GM18861 (cell line): ENCODE results near the gene NSF.
"Not testable (repeated sequence)": the region's sequence is repeated elsewhere in the genome, so short reads cannot be mapped to it uniquely, and the experiment has no call there.

Source experiments
- ATAC-seq: cut with Tn5 transposase; IDR thresholded peaks from one replicate; pipeline ENCODE4 v1.9.1; 2021; ENCODE audit not compliant: unreplicated experiment

NSF gene

DNA sequence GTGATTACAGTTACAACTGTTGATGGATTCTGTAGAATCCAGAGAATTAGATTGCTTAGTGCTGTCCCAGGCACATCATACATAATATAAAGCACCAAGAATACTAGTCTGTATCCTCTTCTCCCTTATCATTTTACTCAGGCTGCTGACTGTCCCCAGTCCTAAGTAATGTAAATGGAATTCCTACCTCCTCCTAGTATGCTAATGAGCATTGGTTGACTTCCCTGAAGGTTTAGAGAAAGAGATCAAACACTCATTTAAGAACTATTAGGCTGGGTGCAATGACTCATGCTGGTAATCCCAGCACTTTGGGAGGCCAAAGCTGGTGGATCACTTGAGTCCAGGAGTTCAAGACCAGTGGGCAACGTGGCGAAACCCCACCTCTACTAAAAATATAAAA, 37.0 kb downstream of the NSF start:
- not testable (repeated sequence) for ATAC-seq

DNA sequence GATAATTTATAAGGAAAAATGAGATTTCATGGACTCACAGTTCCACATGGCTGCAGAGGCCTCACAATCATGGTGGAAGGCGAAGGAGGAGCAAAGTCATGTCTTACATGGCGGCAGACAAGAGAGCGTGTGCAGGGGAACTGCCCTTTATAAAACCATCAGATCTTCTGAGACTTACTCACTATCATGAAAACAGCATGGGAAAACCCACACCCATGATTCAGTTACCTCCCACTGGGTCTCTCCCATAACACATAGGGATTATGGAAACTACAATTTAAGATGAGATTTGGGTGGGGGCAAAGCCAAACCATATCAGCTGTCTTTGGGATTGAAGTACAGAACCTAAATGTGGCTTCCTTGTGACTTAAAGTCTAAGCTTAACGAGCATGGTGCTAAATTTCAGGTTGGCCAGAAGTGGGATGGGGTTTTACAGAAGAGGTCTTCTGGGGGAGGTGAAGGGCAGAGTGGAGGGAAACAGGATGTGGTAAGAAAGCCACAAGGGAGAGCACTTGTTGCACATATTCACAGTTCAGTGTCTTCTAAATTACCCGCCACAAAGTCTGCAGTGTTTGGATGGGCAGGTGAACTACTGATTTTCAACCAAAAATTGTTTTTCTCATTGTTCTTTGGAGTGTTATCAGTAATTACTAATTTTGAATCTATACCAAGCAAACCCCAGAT, 38.4 kb downstream of the NSF start:
- ATAC-seq: not testable (repeated sequence)

DNA sequence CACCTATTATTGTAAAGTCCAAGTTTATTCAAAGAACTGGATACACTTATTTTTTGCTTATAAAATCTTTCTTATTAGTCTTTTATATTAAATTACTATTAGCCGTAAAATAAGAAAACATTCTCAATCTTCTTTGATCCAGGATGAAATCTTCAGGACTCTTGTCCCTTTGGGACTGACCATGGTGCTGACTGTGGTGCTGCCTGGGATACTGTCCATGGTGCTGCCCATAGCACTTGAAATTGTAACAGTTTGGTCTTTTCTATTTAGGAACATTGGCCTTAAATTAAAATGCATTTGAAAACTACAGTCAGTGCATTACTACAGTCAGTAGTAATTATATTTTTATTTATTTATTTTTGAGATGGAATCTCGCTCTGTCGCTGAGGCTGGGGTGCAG, 41.7 kb downstream of the NSF start:
- ATAC-seq: not testable (repeated sequence)

DNA sequence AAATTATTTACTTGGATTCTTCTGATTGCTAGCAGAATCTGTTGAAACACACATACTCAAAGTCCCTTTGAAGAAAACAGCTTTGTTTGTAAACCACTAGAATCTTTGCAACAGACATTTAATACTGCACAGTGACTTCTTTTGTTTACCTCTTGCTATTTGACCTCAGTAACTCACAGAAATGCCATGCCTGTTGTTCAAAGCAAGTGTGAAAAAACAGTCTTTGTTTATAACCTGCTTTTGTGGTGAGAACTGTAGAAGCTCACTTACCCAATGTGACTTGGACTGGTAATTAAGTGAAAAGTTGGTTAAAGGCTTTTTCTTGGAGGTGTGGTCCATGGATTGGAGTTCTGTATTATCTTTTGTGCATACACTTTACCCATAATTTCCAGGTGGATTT, 44.4 kb downstream of the NSF start:
- not testable (repeated sequence) for ATAC-seq

DNA sequence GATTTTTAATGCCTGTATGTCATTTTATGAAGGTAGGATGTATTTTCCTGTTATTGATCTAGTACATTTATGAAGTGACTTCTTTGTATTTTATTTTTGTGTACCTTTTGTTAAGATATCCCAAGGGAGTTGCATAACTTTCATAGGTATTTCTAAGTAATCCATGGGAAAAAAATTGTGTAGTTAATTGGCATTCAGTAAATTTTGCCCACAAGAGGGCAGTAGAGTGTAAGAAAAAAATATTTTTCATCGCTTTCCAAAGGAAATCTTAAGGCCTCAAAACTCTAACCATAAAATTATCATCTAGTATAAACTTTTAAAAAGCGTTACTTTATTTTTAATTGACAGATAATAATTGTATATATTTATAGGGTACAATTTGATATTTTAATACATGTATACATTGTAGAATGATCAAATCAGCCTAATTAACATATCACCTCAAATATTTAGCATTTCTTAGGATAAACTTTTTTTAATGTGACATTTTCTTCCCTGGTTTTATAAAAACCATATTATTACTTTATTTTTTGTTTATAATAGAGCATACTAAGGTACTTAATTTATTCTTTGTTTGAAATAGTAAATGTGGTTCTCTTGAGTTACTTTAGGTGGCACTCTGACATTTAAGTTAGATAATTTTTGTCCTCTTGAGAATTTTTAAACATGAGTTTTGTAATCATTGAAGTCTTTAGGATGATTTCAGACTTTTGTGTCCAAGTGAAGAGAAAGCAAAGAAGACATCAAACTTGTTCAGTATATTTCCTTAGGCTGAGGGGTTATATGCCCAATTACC, 51.6 kb downstream of the NSF start:
- not testable (repeated sequence) for ATAC-seq

DNA sequence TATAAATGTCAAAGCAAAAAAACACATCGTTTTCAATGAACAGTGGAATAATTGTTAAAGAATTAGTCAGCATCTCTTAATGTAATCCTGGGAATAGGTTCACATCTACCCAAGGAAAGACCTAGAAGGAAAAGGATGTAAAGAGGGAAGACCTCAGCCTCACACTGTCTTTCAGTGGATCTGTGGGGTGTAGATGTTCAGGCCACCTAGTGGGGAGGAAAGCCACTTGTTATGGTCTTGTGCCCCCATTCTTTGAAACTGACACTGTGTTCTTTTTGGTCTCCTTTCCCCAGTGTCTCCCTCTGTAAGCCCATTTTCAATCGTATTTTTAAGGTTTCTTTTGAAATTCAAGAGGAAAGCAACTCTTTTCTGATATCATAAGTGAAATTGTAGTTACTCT, 56.8 kb downstream of the NSF start:
- ATAC-seq: not testable (repeated sequence)

DNA sequence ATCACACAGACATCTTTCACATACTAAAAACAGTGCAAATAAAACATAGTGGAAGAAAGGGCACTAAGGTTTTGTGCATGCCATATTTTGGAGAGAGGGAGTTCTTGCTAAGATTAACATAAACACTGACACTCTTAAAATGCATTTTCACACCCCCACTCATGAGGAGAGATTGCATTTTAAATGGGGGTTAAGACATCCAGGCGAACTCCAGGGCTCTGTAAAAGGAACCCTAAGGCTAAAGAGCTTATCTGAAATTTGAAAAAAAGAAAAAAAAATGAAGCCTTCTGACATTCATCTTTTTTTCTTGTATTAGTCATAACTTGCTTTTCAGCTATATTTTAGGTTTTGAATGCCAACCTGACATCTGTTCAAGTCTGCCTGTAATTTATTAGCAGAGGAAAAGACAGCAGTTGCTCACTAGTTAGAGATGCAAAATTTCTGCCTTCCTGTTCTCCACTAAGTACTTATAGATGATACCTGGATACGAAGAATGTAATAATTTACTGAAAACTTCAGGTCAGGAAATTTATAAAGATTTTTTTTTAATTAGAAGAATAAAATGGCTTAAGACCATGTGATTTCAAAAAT, 57.3 kb downstream of the NSF start:
- ATAC-seq: not testable (repeated sequence)

DNA sequence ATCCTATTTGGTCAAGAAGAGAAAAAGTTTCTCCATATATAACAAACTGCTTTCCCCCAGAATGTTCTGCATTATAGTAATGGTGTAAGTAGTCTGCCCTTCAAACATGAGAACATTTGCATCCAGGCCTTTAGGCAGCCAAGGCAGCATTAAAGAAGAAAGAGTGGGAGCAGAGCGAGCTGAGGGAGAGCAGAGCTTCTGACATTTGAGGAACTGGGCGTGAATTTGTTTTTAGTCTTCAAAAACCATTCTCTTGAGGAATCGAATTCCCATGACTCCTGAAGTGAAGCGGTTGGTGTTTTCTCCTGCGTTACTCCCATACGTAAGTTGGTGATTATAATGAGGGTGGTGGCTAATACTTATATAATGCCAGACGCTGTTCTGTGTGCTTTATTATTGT, 58.8 kb downstream of the NSF start:
- ATAC-seq: not testable (repeated sequence)

DNA sequence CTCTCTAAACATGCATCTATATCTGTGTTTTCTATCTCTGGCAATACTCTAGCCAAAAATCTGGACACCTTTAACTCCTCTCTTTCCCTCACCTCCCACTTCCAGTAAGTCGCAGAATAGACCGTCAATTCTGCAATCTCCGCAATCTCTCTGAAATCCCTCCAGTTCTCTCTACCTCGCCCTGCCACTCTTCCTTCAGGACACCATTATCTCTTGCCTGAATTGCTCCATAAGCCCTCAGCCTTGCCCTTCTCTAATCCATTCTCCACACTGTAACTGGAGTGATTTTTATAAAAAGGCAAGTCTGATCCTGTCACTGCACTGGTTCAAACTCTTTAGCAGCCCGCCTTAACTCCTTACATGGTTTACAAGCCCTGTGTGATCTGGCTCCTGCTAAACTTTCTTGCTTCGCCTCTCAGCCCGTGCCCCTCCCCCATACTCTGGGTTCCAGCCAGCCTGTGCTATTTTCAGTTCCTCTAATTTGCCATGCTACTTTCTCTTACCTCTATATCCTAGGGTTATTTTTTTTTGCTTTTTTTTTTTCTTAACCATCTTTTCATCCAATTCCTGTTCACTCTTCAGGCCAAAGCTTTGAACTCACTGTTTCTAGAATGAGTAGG, 61.7 kb downstream of the NSF start:
- not testable (repeated sequence) for ATAC-seq

DNA sequence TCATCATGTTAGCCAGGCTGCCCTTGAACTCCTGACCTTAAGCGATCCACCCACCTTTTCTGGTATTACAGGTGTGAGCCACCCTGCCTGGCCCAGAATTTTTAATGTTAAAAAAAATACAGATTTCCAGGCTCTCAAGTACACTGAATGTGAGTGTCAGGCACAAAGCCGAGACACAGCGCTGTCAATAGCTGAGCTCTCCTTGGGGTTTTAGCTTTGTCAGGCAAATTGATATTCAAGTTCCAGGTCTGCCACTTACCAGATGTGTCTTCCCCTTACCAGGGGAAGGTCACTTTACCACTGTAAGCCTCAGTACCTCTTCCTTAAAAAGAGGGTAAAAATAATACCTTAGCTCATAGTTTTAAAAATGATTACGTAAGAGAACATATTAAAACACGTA, 67.8 kb downstream of the NSF start:
- ATAC-seq: not testable (repeated sequence)

DNA sequence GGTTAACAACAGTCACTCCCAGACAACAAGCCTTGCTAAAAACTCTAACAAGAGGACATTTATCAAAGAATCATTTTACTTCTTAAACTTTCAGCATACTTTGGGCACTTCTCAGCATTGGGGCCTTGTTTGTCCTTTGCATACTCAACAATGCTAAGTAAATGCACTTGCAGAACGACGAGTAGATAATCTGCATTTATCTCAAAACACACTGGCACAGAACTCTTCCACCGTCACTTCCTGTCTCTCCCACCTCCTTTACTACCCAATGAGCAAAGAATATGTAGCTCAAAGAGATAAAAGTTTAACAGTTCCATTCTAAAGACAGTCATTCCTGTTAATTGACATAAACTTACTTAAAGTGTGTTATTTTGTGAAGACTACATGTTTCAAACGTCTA, 69.2 kb downstream of the NSF start:
- ATAC-seq: not testable (repeated sequence)

DNA sequence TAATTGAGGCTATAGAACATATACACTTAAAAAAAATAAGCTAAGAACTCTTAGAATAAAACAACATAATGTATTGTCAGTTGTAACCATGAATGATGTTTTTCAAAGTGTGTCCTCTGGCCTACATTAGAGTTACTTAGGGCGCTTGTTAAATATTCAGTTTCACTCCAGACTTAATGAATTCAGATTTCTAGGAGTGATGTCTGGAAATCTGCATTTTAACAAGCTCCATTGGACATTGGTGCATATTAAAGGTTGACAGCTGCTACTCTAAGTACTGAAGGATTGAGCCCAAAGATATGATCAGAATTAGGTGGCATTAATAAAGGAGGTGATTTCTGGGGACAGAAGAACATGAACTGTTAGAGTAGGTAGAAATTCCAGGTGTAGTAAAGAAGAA, 72.7 kb downstream of the NSF start:
- not testable (repeated sequence) for ATAC-seq

DNA sequence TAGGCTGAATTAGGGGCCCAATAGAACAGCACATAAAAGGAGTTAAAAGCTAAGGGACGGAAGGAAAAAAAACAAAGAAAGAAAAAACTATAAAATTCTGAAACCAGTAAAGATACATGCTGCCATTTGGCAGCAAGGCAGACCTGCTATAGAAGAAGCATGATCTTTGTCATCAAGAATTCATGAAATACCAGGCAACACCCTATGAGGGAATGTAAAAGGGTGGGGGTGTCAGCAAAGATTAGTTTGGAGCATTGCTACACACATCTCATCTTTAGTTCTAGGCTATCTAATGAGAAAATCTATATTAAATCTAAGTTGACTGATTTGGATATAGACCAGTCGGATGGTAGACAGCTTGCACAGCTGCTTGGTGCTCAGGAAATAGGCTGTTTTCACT, 73.1 kb downstream of the NSF start:
- not testable (repeated sequence) for ATAC-seq

DNA sequence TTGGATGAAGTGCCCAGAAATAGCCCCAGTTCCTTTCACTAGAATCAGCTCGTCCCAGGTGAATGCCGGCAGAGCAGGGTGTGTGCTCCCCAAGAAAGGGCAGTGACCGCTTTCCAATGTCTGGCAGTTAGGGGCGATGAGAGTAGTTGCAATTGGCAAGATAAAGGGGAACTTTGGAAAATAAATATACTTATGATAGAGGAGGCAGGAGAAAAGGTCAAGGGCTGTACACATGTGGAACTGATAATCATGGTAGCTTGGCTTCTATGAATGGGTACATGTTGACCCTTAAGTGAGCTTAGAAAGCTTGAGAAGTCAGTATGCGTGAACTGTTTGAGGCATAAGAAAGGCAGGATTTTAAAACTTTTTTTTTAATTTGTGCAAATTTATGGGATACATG, 75.5 kb downstream of the NSF start:
- not testable (repeated sequence) for ATAC-seq

DNA sequence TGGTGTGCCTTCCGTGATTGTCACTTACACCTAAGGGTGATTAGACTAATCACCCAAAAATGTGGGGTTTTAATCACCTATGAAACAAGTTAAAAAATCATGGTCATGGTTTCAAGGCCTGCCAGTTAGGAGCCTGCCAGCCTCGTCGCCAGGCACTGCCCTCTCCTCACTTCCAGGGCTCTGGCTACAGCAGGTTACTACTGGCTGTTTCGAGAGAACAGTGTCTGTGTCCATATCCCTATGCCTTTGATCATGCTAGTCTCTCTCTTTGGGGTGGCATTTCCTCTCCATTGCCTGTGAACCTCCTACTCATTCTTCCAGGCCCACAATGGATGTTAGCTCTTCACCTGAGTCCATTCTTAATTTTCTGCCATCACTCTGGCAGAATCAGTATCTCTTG, 80.3 kb downstream of the NSF start:
- not testable (repeated sequence) for ATAC-seq

DNA sequence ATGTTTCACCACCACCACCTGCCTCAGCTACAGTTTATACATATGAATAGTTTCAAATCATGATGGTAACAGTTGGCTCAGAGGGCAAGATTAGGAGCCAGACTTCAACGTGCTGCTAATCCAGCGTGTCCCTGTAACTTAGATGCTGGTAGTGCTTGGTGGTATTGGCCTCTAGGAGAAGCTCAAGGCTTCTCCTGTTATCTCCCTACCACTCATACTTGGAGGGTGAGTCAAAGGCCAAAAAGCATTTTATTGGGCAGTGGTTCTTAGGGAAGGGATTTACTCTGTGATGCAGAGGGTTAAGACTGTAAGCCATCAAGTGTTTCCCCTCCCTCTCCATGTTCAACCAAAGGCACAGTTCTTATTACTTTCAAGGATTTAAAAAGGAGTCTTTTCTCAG, 82.3 kb downstream of the NSF start:
- ATAC-seq: not testable (repeated sequence)

DNA sequence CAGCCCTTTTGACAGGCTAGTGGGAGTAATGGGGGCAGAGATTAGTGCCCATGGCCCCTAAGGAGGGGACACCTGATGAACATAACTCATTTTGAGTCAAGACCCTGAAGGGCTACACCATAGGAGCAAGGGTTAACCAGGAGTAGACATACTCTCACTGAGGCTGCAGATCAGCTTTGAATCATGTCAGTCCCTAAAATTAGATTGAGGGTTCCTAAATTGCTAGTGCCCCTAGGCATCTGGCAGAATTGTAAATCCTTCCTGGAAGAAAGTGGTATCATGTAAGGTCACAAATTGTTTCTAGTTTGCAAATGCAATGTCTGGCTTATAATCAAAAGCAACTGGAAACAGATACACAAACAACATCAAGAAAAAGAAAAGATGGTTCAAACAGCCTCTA, 87.3 kb downstream of the NSF start:
- ATAC-seq: not testable (repeated sequence)

DNA sequence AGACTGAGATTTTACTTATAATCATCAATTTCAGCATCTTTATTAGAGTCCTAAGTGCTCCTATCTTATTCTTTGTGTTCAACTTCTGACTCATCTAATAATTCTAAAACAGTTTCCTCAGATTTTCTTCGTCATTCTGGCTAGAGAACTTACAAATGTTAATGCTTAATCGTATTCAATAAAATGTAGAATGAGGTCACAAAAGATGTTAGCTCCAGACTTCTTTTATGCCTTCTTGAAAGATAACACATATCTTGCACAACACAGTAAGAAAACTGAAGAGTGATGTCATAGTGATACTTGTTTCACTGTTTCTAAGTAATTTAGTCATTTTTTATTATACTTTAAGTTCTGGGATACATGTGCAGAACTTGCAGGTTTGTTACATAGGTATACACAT, 93.2 kb downstream of the NSF start:
- not testable (repeated sequence) for ATAC-seq

DNA sequence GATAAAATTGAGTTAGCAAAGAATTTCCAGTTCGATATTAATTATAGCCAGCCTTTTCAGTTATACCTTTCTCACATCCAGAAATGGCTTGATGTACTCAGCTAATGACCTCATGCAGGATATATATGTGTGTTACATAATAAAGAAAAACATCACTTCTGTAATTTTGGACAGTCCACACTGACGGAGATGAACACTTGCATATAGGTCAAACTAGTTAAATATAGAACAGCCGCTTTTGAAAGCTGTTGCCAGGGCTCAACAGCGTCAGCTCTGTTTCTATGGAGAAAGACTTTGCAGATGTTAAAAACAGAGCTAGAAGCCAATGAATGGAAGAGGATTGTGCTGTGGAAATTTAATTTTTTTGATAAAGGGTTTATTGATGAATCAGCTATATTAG, 94.8 kb downstream of the NSF start:
- ATAC-seq: not testable (repeated sequence)

DNA sequence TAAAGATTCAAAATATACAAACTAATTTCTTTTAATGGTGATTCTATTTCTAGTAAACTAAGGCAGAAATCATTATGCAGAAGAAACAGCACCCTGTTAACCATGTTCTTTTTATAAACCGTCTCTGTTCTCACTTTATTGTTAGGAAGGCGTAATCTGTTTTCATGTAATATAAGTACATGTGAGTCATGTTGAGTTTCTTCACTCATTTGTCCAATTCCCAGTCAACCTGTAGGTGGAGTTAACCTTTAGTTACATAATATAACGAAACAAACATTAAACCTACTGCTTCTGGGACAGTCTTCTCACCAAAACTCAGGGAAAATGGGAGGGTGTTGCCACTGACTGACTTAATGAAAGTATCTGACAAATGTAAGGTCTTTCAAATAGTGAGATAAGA, 101.7 kb downstream of the NSF start:
- not testable (repeated sequence) for ATAC-seq

DNA sequence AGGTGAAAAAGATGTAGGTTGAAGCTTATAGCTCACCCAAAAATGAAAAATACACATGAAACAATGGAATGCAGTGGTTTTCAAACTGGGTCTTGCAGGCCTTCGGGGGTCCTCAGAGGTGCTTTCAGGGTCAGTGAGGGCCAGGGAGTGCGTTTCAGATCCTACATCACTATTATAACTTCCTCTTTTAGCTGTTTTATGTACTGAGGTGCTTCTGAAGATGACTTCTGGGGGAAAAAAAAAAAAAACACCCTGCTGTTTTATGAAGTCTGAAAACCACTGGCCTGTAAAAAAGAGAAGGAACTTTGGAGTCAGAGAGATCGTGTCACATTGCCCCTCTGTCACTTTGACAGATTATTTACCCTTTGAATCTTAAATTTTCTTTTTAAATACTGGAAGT, 102.8 kb downstream of the NSF start:
- not testable (repeated sequence) for ATAC-seq
